Ishikawa (cell line): ENCODE data around the gene ABLIM2.

Source experiments
- CEBPB ChIP-seq: IDR thresholded peaks from 2 replicates; pipeline ENCODE4 v1.6.1; 2012
- CREB1 ChIP-seq: IDR thresholded peaks from 2 replicates; pipeline ENCODE4 v1.6.1; 2012; ENCODE audit warnings: low read depth
- EGR1 ChIP-seq: IDR thresholded peaks from 2 replicates; pipeline ENCODE4 v1.6.1; 2012
- EP300 ChIP-seq: IDR thresholded peaks from 2 replicates; pipeline ENCODE4 v1.6.1; 2012; ENCODE audit warnings: borderline replicate concordance
- FOXM1 ChIP-seq: IDR thresholded peaks from 2 replicates; pipeline ENCODE4 v1.6.1; 2012; ENCODE audit warnings: low read depth, borderline replicate concordance
- MAX ChIP-seq: IDR thresholded peaks from 2 replicates; pipeline ENCODE4 v1.6.1; 2012
- NFIC ChIP-seq: IDR thresholded peaks from 2 replicates; pipeline ENCODE4 v1.6.1; 2012
- RAD21 ChIP-seq: IDR thresholded peaks from 2 replicates; pipeline ENCODE4 v1.6.1; 2012; ENCODE audit warnings: low read depth
- TAF1 ChIP-seq: IDR thresholded peaks from 2 replicates; pipeline ENCODE4 v1.6.1; 2012; ENCODE audit warnings: low read depth, mild to moderate bottlenecking
- TCF12 ChIP-seq: IDR thresholded peaks from 2 replicates; pipeline ENCODE4 v1.6.1; 2012; ENCODE audit warnings: low read depth
- USF1 ChIP-seq: IDR thresholded peaks from 2 replicates; pipeline ENCODE4 v1.6.1; 2012
- YY1 ChIP-seq: IDR thresholded peaks from 2 replicates; pipeline ENCODE4 v1.6.1; 2012; ENCODE audit warnings: low read depth
- TF ChIP-seq, protein P1 (sequence below): IDR thresholded peaks from 2 replicates; pipeline ENCODE4 v1.6.1; 2012; ENCODE audit warnings: low read depth, mild to moderate bottlenecking

DNA sequence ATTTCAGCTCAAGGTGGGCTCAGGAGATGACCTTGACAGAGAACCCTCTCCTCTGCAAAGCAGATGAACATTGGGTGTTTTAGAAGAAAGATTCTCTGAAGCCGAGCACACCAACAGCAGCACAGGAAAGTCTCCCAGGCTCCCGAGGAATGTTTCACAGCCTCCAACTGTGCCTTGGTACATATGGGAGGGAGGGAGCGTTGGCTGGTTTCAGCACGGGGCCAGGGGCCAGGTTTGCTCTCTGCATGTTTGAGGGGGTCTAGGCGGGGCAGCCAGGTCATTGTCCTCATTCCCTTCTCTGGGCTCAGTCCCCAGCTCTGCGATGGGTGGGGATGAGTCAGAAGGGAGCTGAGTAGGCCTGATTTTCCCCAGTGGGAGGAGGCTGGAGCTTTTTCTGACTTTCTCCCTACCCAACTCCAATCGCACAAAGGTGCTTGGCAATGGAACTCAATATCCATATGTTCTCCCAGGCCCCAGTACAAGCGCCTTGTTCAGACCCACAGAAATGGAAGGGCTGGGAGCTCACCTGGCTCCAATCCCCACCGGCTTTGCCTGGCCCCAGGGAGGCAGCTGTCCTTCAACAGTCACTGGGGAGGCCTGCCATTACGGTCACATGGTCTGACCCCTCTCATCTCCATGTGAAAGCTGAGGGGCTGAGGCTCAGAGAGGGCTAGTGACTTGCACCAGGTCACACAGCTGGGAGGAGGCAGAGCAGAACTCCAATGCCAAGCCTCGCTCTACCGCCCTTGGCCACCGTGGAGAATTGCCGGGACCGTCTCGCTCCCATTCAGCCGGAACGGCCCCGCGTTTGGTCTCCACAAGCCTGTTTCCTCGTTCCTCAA is 110.6 kb downstream of the ABLIM2 start:
- no peak for TF ChIP-seq TCF12
- no peak for TF ChIP-seq USF1
- no peak for TF ChIP-seq CEBPB
- no peak for TF ChIP-seq CREB1
- no peak for TF ChIP-seq EP300
- no peak for TF ChIP-seq FOXM1
- TF ChIP-seq, protein P1, sequence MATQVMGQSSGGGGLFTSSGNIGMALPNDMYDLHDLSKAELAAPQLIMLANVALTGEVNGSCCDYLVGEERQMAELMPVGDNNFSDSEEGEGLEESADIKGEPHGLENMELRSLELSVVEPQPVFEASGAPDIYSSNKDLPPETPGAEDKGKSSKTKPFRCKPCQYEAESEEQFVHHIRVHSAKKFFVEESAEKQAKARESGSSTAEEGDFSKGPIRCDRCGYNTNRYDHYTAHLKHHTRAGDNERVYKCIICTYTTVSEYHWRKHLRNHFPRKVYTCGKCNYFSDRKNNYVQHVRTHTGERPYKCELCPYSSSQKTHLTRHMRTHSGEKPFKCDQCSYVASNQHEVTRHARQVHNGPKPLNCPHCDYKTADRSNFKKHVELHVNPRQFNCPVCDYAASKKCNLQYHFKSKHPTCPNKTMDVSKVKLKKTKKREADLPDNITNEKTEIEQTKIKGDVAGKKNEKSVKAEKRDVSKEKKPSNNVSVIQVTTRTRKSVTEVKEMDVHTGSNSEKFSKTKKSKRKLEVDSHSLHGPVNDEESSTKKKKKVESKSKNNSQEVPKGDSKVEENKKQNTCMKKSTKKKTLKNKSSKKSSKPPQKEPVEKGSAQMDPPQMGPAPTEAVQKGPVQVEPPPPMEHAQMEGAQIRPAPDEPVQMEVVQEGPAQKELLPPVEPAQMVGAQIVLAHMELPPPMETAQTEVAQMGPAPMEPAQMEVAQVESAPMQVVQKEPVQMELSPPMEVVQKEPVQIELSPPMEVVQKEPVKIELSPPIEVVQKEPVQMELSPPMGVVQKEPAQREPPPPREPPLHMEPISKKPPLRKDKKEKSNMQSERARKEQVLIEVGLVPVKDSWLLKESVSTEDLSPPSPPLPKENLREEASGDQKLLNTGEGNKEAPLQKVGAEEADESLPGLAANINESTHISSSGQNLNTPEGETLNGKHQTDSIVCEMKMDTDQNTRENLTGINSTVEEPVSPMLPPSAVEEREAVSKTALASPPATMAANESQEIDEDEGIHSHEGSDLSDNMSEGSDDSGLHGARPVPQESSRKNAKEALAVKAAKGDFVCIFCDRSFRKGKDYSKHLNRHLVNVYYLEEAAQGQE = no peak
- no peak for TF ChIP-seq TAF1
- TF ChIP-seq MAX = no peak
- no peak for TF ChIP-seq NFIC
- no peak for TF ChIP-seq YY1
- TF ChIP-seq EGR1 = no peak
- TF ChIP-seq RAD21 = no peak
